NOMO-1 treated with DMSO at 0.1 percent for 48 hours (cell line): Measurements from ENCODE around the gene PGBD5.
"Not testable (repeated sequence)": the region's sequence is repeated elsewhere in the genome, so short reads cannot be mapped to it uniquely, and the experiment has no call there.

Experiments
- DNase-seq: peaks from one replicate; lab custom pipeline; 2025; ENCODE audit not compliant: unreplicated experiment; lab: John Stamatoyannopoulos, UW

Gene PGBD5

DNA sequence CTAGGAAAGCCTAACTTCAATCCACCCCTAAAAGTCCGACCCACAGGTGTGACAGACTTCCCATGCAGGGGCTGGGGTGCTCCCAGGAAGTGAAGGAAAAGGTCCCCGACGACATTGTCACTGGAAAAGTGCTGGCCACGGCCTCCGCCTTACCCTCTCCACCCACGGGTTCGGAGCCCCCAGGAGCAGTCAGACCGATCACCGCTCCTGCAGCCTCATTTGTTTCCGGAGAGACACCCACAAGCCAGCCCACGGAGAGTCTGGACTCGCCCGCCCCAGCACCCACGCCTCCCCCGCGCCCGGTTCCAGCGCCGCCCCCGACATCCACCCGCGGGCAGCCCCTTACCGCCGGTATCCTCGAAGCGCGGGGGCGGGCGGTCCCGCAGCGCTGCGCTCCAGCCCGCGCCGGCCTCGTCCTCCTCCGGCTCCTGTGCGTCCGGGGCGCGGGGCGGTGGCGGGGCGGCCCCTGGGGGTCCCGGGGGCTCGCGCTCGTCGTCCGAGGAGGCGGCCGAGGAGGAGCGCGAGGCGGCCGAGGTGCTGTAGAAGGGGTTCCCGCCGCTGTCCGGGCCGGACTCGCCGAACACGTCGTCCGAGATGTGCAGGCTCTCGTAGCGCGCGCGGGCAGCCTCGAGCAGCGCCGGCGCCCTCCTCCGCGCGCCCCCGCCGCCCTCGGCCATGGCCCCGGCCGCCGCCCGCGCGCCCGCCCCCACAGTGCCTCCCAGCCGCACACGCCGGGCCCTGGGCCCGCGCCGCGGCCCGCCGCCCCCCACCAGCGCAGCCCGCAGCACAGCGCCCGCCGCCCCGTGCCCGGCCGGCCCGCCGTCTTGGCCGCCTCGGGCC, 660 bp downstream of the PGBD5 start:
- DNase-seq, result no peak

DNA sequence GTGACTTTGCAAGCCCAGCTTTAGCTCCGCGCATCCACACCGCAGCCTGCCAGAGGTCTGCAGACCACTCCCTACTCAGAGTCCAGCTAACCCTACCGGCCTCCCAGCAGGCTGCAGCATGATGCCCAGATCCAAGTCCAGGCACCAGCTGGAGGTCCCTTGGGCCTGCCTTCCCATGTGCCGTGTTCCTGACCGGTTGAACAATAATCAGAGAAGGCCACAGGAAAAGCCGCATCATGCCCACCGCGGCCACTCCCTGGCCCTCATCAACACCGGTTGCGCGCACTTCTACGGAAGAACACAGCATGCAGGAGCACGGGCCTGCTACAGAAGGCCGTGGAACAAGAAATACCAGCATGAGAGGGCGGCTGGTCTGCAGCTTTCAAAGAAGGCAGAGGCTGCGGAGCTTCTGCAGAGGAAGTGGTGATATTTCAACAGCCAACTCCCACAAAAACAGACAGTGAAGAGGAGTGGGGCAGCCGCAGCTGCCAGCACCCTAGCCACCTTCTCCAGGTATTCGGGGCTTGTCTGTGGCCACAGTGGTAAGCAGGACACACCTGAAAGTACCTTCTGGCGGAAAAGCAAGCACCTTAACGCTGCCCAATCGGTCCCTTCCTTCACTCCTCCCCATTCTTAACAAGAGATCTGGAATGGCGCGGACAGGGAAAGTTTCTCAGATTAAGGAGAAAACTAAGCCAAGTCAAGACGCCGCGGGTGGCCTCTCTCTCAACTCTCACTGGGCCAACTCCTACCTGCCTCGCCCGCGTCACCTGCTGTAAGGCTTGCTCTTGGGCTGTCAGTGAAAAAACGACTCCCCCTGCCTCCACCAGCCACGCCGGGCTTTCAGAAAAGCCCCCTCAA, 1.5 kb downstream of the PGBD5 start:
- peak; percentile 21 for DNase-seq

DNA sequence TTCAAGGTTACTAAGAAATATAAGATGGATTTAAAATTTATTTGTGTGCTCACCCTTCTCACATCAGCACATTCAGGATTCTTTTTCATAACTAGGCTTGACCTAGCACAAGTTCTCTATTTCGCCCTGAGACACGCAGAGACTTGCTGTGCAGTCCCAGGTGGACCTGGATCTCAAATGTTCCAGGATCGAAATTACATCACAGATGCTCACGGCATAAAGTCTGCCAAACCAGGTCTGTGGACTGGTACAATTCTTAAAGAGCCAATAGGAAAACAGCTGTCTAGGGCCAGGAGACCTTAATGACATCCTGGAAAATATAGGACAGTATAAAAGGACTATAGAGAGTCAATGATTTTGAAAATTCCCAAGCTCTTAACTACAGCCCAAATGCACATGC, 2.2 kb downstream of the PGBD5 start:
- DNase-seq, result no peak

DNA sequence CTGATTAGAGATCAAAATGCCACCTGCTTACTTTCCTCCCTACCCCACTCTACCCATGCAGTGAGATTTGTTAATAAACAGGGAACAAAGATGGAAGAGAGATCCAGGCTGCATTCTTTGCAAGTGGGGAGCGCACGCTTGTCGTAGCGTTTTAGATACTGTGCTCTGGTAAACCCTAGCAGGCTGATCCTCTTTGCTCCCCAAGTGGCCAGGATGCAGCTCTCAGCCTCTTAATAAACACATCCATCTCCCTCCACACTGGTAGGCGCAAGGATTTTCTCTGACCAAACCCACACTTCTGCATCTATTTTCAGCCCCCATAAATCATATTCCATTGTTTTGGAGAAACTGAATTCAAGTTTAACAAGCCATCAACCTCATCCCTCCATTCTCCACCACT, 2.9 kb downstream of the PGBD5 start:
- no peak for DNase-seq

DNA sequence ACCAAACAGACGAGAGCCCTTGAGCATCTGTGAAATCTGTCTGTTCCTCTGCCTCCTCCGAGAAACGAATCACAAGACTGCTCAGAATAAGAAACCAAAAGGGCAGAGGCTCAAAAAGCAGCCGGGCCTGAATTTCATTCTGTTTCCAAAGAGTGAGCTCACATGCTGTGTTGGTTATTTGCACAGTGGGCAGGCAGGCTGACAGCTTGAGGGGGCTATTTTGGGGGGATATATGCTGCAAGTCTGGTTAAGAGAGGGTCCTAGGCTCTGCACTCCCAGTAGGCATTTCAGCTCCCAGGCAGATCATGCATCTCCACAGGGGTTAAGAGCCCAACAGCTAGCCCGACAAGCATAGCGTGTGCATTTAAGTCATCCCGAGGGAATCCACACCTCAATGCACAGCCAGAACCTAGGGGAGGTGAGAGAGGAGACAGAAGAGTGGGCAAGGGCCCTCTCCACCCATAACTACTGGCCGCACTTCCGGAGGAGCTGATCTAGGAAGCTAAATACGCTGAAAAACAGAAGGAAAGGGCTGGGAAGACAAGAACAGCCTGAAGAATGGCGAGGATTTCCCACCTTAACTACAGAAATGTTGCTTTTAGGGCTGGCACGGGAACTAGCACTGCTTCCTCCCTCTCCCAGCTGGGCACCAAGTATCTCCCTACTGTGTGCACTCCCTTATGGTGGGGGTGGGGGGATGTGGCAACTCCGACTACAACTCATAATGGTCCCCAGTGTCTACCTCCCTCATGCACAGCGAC, 3.7 kb downstream of the PGBD5 start:
- no peak for DNase-seq

DNA sequence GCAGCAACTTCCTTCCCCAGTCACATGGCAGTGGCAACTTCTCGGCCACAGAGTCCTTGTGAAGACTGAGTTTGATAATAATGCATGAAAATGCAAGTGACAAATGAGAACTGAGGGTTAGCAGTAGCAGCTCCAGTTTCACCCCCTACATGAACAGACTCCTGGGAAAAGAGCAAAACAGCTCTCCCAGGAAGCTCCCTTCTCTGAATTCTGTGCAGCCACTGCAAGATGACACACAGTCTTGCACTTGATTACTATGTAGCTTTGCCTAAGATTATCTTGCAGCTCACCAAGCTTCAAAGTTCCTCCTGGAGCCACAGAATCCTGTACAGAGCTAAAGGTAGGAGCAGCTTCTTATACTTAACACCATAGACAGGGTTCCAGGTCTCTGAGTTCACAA, 4.7 kb downstream of the PGBD5 start:
- no peak for DNase-seq

DNA sequence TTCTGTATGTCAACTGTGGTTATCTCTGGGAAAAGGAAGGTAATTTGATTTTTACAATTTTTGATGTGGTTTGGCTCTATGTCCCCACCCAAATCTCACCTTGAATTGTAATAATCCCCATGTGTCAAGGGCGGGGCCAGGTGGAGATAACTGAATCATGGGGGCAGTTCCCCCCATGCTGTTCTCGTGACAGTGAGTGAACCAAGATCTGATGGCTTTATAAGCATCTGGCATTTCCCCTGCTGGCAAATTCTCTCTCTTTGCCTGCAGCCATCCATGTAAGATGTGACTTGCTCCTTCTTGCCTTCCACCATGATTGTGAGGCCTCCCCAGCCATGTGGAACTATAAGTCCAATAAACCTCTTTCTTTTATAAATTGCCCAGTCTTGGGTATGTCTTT, 5.8 kb downstream of the PGBD5 start:
- DNase-seq, result not testable (repeated sequence)

DNA sequence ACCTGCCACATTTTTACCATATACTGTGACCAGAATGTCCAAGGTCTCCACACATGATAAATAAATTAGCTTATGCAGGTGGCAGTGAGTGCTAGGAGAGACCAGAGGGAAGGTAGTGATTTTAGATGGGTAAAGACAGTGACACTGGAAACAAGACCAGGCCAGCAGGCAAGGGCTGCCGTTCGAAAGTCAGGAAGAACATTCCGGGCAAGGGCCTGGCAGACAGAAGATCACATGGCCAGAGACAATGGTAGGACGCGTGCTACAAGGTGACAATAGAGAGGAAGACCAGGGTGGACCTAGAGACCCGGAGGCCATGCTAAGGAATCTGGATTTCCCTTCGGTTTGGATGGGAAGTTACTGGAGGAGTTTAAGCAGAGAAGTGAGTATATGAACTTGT, 9.7 kb downstream of the PGBD5 start:
- no peak for DNase-seq

DNA sequence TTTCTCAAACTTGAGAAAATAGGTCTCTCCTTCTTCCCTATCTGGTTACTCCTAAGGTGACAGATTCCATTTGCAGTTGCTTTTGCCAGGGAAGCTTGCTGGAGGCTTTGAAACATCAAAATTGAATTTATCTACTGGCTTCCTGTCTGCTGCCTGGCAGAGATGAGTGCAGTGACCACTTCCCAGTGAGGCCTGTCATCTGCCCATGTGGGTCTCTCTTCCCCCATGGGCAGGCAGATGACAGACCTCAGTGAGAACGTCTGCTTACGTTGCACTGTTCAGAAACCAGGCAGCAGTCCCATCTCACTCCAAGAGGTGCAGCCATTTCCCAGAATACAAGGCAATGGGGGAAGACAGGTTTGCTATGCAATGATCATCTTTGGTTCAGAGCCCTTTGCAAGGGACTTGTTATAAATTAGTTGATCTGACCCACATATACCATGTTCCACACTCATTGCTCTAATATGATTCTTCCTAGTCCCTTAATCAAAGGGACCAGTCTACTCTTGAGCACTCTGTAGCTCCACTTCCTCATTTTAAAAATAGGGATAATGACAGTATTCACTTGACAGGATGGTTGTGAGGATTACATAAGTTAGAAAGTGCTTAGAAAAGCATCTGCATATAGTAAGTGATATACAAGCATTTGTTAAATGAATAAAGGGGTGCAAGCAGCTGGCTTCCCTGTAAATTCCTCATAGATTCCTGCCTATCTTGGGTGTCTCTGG, 10.6 kb downstream of the PGBD5 start:
- DNase-seq, result peak; percentile 76

DNA sequence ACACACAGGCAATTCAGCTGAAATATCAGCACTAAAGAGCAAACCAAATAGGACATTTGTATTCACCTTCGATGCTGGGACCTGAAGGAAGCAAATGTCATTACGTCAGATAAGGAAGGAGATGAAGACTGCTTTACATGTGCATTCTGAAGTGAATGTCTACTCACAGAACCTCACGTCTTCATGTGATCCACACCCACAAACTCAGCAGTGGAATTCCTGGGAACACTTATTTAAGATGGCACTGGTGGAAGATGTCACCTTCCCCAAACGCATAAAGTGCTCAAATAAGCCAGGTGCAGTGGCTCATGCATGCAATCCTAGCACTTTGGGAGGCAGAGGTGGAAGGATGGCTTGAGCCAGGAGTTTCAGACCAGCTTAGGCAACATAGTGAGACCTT, 11.4 kb downstream of the PGBD5 start:
- DNase-seq, result no peak

DNA sequence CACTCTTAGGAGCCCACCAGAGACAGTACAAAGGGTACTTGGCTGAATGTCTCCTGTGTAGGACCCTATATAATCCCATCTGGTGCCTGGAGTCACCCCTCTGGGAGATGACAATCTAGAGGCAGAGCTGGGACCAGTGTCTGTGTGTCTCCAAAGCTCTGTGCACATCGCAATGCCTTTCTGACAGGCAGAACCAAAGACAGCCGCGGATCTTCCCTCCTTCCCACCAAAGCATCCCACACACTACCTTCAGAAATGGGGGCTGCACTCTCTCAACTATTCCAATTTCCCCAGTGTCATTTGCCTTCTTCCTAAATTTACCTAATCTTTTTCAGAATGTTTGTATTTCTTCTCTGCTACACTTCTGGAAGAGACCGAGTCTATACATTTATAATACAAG, 12.0 kb downstream of the PGBD5 start:
- DNase-seq, result no peak

DNA sequence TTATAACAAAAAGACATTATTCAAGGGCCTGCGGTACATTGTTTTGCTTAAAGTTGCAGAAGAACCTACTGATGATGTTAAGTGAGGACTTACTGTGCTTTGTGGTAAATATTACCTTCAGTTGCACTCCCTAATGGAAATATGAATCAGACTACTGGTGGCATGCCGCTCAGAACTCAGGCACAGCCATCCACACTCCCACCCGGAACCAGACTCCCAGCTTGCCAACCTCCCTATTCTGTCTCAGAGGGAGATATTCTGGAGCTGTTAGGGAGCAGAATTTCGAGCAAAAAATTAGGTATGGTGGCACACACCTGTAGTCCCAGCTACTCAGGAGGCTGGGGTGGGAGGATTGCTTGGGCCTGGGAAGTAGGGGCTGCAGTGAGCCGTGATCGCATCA, 13.1 kb downstream of the PGBD5 start:
- DNase-seq, result no peak

DNA sequence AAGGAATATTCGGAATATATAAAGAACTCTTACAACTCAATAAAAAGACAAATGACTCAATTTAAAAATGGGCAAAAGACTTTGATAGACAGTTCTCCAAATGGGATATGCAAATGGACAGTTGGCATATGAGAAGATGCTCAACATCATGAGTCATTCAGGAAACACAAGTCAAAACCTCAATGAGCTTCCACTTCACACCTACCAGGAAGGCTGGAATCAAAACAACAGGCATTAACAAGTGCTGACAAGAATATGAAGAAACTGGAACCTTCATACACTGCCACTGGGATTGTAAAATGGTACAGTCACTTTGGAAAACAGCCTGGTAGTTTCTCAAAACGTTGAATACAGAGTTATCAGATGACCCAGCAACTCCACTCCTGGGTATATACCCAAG, 17.2 kb downstream of the PGBD5 start:
- DNase-seq, result no peak

DNA sequence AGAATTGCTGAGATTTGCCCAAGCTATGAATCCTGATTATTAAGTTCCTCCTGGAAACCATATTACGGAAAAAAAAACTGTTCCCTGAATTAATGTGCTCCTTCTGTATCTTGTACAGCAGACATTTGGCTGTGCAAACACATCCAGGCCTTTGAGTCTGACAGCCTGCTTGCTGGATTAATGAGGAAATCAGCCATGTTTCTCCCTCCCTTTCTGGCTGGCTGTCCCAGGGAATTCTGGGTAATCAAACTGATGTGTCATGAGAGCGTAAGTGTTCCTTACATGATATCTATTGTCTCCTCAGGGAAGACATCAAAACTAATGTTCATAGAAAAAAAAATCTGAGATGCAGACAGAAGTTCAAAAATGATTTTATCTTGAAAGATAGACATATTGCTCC, 18.8 kb downstream of the PGBD5 start:
- no peak for DNase-seq

DNA sequence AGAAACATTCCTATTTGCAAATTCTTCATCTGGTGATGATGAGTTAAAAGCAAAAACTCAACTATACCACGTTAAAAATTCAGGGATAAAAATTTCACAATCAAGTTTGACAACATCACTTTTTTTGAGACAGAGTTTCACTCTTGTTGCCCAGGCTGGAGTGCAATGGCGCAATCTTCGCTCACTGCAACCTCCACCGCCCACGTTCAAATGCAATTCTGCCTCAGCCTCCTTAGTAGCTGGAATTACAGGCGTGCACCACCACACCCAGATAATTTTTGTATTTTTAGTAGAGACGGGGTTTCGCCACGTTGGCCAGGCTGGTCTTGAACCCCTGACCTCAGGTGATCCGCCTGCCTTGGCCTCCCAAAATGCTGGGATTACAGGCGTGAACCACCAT, 19.4 kb downstream of the PGBD5 start:
- not testable (repeated sequence) for DNase-seq

DNA sequence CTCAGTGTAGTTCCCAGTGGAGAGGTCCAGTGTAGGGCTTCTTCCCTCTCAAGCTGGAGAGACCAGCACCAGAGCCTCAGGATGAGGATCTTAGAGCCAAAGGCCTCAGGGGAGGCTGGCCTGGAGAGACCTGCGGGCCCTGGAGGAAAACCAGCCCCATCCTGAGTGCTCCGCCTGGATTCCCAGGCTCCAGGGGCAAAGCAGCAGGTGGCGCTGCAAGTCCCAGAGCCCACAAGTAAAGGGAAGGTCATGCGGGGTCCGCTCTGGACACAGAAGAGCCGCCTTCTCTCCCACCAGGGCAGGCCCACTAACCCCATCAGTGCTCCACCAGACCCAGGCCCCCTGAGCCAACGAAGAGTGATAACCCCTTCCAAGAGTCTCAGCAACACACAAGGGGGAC, 22.7 kb downstream of the PGBD5 start:
- no peak for DNase-seq

DNA sequence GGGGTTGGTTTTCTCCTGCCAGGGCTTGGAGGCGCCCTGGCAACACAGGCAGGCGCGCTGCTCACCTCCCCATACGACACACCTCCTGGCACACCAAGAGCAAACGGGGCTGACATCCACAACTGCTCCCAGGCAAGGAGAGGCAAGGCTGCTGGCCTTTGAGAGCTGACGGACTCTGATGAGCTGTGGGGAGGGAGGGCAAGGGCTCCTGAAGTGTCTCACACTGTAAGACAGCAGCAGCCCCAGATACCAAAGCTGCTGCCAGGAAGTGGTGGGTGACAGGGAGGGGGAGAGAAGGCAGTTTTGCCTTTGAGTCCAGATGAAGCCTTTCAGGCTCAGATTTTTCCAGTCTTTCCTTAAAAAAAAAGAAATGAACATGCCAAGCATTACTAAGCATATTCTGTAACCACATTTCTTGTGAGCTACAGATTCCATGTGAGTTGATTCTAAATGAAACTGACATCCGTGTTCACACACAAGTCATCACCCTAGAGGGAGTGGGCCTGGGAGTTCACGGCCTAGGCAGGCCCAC, 24.3 kb downstream of the PGBD5 start:
- no peak for DNase-seq

DNA sequence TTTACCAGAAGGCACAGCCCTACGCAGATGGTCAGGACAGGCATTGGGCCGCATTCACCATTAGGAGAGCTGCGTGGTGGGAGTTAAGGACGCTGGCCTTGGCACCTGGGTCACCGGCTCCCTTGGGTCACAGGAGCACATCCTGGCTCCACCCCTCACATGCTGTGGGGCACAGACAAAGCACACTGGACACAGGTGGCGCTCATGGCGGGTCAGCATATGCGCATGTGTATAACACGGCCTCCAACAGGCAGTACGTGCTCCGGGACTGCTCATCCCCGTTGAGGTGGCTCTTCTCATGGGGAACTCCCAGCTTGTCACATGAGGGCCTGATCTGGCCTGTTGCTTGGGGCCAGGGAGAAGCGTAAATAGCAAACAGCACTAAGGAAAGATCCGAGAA, 25.0 kb downstream of the PGBD5 start:
- no peak for DNase-seq

DNA sequence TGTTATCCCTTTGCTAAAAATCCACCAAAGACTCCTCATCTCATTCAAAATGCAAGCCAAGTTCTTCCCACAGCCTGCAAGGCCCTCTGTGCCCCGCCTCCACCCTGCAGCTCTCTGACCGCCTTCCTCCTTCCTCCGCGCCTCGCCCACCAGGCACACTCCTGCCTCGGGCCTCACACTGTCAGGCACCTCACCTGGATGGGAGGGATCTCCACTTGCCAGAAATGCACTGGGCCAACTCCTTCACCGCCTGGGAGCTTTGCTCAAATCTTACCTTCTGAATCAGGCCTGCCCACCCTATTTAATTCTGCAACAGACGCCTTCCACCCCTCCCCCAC, 26.2 kb downstream of the PGBD5 start:
- DNase-seq, result no peak

DNA sequence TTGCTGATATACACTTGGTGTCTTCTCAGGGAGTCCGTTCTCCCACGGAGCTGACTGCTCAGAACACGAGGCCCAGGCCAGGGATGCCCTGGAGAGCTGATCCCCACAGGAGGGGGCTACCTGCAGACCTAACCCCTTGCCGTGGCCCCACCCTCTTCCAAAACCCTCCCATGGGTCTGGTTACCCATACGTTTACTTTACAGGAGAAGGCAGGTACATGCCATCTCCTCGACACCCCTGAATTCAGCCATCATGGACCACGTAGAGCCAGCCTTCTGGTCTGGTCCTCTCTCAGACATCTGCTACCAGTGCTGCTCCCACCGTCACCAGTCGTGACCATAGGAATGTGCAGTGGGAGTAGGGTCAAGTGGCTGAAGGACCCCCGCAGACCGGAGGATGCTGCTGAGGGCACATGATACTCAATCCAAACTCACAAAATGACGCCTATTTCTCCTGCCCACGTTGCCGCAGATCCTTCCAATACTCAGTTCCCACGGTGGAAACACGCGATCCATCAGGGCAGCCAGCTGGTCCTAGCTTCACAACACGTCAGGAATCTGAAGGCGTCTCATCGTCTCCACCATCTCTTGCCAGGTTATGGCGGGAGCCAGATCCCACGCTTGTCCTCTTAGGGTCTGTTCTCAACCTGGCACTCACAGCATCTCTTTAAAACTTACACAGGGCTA, 26.7 kb downstream of the PGBD5 start:
- no peak for DNase-seq
